A549 (cell line): ENCODE results near the gene TBC1D24. TPM values are rescaled to one million over a fixed set of nuclear protein-coding genes. Genes with fewer than 3 reads are reported as not detected.

ENCODE experiments used
- BHLHE40 ChIP-seq: IDR thresholded peaks from 2 replicates; pipeline ENCODE4 v1.6.1; 2012; ENCODE audit warnings: low read depth, low read length, inconsistent platforms
- CHD2 ChIP-seq: fragments of 150-350 bp; IDR thresholded peaks from 2 replicates; pipeline ENCODE4 v1.6.1; 2014; ENCODE audit warnings: low read length; ENCODE audit not compliant: partially characterized antibody
- CHD4 ChIP-seq: fragments of 200-600 bp; sonication (generic); IDR thresholded peaks from 2 replicates; pipeline ENCODE4 v1.6.1; 2016; ENCODE audit warnings: antibody characterized with exemption, mild to moderate bottlenecking, borderline replicate concordance
- E2F6 ChIP-seq: IDR thresholded peaks from 2 replicates; pipeline ENCODE4 v1.6.1; 2012; ENCODE audit warnings: low read depth, borderline replicate concordance
- FOSB ChIP-seq: fragments of 250-450 bp; sonication (Bioruptor Pico); IDR thresholded peaks from 2 replicates; pipeline ENCODE4 v1.5.0; 2020; ENCODE audit warnings: mild to moderate bottlenecking, moderate library complexity
- FOXS1 ChIP-seq: fragments of 250-450 bp; sonication (Bioruptor Pico); IDR thresholded peaks from 2 replicates; pipeline ENCODE4 v1.5.0; 2020; ENCODE audit warnings: mild to moderate bottlenecking, moderate library complexity
- HDAC2 ChIP-seq: fragments of 200-600 bp; sonication (generic); IDR thresholded peaks from 2 replicates; pipeline ENCODE4 v1.6.1; 2016
- HEYL ChIP-seq: fragments of 250-450 bp; sonication (Bioruptor Pico); IDR thresholded peaks from 2 replicates; pipeline ENCODE4 v1.8.0; 2021; ENCODE audit warnings: mild to moderate bottlenecking, moderate library complexity
- HOXB13 ChIP-seq: fragments of 250-450 bp; sonication (Bioruptor Pico); IDR thresholded peaks from 2 replicates; pipeline ENCODE4 v1.5.0; 2020; ENCODE audit warnings: low read depth, mild to moderate bottlenecking, moderate library complexity
- HOXB5 ChIP-seq: fragments of 250-450 bp; sonication (Bioruptor Pico); IDR thresholded peaks from 2 replicates; pipeline ENCODE4 v1.5.0; 2020; ENCODE audit warnings: mild to moderate bottlenecking, moderate library complexity
- JUN ChIP-seq, 2 experiments: fragments of >200 bp; sonication (Bioruptor Twin); formaldehyde crosslinking; IDR thresholded peaks; 2 replicates in 1 of 2; 3 replicates in 1 of 2; pipeline ENCODE4 v1.6.1; 2016 to 2017
- KDM5A ChIP-seq: fragments of 200-600 bp; sonication (generic); IDR thresholded peaks from 2 replicates; pipeline ENCODE4 v1.6.1; 2016; ENCODE audit warnings: antibody characterized with exemption, mild to moderate bottlenecking
- MYC ChIP-seq: IDR thresholded peaks from 2 replicates; pipeline ENCODE4 v1.6.1; 2012; ENCODE audit warnings: mild to moderate bottlenecking, inconsistent platforms, low read length, improper control_type of control experiment, borderline replicate concordance
- NPAS2 ChIP-seq: fragments of 250-450 bp; sonication (Bioruptor Pico); IDR thresholded peaks from 2 replicates; pipeline ENCODE4 v1.8.0; 2022; ENCODE audit warnings: mild to moderate bottlenecking, moderate library complexity, borderline replicate concordance
- NR3C1 ChIP-seq: fragments of >200 bp; sonication (Bioruptor Twin); formaldehyde crosslinking; IDR thresholded peaks from 3 replicates; pipeline ENCODE4 v1.6.1; 2017
- PHF8 ChIP-seq: fragments of 200-600 bp; sonication (generic); IDR thresholded peaks from 2 replicates; pipeline ENCODE4 v1.6.1; 2016; ENCODE audit warnings: low read depth, mild to moderate bottlenecking, antibody characterized with exemption, moderate library complexity, borderline replicate concordance
- POLR2AphosphoS2 ChIP-seq: conservative IDR thresholded peaks from 2 replicates; pipeline ENCODE4 v1.6.1; 2012; ENCODE audit warnings: low read length, improper control_type of control experiment, inconsistent platforms
- RAD21 ChIP-seq, 2 experiments: fragments of >200 bp in 1 of 2; sonication (Bioruptor Twin) in 1 of 2; formaldehyde crosslinking in 1 of 2; IDR thresholded peaks in 1 of 2; conservative IDR thresholded peaks in 1 of 2; 2 replicates in 1 of 2; 3 replicates in 1 of 2; pipeline ENCODE4 v1.6.1; 2012 to 2018; ENCODE audit warnings: inconsistent platforms in 1 of 2
- REST ChIP-seq: fragments of 200-600 bp; sonication (generic); IDR thresholded peaks from 2 replicates; pipeline ENCODE4 v1.6.1; 2016; ENCODE audit warnings: antibody characterized with exemption, mild to moderate bottlenecking, moderate library complexity
- SMC3 ChIP-seq: fragments of >200 bp; sonication (Bioruptor Twin); formaldehyde crosslinking; IDR thresholded peaks from 3 replicates; pipeline ENCODE4 v1.6.1; 2018; ENCODE audit warnings: inconsistent platforms
- TFCP2L1 ChIP-seq: fragments of 250-450 bp; sonication (Bioruptor Pico); IDR thresholded peaks from 2 replicates; pipeline ENCODE4 v1.5.0; 2021; ENCODE audit warnings: mild to moderate bottlenecking
- polyA plus RNA-seq, 4 experiments: library from polyadenylated mRNA; depleted of rRNA in 3 of 4; stranded (reverse); fragments of >200 nt; fragmentation: RNase III in 1 of 4; extraction: RNeasy Plus Mini Kit Qiagen cat#74134 plus additional on column Dnase treatment in 1 of 4; gene quantifications; 2 replicates in 3 of 4; 3 replicates in 1 of 4; pipeline ENCODE4 v1.2.3, GENCODE V29; 2011 to 2017
- TF ChIP-seq, protein P1 (sequence below): fragments of 250-450 bp; sonication (Bioruptor Pico); IDR thresholded peaks from 2 replicates; pipeline ENCODE4 v1.5.0; 2021; ENCODE audit warnings: mild to moderate bottlenecking, moderate library complexity, borderline replicate concordance

The TBC1D24 gene
- polyA plus RNA-seq, 2 of the 4 experiments (the other 2 are of a cell fraction): 4.2 to 7.3 TPM

DNA sequence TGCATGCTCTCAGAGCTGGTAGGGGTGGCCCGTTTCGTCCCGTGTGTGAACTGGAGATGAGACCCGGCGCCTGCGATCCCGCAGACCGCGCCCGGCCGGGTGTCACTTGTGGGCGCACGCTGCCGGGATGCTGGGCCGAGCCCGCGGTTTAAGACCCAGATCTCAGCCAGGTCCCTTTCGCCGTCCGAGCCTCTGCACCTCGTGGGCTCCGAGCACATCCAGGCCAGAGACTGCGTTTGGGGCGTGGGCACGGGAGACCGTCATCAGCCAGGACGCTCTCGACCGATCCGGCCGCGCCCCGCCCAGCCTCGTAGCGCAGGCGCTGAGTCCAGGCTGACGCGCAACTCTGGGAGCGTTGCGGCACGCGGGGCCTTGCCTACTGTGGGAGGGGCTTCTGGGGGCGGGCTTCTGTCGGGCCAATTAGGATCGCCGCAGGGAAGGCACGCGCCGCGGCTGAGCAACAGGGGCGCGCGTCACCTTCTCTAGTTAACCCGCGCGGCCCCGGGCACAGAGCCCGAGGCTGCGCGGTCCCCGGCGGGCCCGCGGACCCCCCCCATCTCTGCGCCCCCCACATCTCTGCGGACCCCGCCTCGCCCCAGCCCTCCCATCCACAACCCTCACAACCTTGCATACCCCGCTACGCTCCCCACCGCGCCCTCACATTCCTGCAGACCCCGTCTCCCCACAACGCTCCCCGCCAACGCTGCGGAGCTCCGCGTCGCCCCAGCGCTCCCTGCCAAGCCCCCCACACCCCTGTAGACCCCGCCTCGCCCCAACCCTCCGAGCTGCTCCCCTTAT is 57.0 kb downstream of the TBC1D24 start (continued):
- no peak for TF ChIP-seq FOSB (CRISPR knock-in tag)
- peak; percentile 77; the same call in 1 of the 2 replicates for TF ChIP-seq E2F6
- no peak for TF ChIP-seq HEYL (CRISPR knock-in tag)
- no peak for TF ChIP-seq FOXS1 (CRISPR knock-in tag)
- TF ChIP-seq REST: no peak
- TF ChIP-seq BHLHE40: peak; percentile 78
- TF ChIP-seq HOXB5 (CRISPR knock-in tag): no peak
- TF ChIP-seq NPAS2: no peak
- peak; percentile 71 to 89 for TF ChIP-seq JUN (IDR thresholded peaks at IDR 0.05)
- TF ChIP-seq, protein P1, sequence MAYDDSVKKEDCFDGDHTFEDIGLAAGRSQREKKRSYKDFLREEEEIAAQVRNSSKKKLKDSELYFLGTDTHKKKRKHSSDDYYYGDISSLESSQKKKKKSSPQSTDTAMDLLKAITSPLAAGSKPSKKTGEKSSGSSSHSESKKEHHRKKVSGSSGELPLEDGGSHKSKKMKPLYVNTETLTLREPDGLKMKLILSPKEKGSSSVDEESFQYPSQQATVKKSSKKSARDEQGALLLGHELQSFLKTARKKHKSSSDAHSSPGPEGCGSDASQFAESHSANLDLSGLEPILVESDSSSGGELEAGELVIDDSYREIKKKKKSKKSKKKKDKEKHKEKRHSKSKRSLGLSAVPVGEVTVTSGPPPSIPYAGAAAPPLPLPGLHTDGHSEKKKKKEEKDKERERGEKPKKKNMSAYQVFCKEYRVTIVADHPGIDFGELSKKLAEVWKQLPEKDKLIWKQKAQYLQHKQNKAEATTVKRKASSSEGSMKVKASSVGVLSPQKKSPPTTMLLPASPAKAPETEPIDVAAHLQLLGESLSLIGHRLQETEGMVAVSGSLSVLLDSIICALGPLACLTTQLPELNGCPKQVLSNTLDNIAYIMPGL (CRISPR knock-in tag): no peak
- TF ChIP-seq PHF8: no peak; the same call in 1 of the 2 replicates
- no peak for TF ChIP-seq TFCP2L1 (CRISPR knock-in tag)
- TF ChIP-seq SMC3: no peak
- TF ChIP-seq RAD21 (conservative IDR thresholded peaks at IDR 0.05 in 1 of 2, IDR thresholded peaks at IDR 0.05 in 1 of 2): no peak
- no peak for TF ChIP-seq HDAC2
- TF ChIP-seq CHD2: no peak
- no peak for TF ChIP-seq CHD4
- no peak for TF ChIP-seq HOXB13 (CRISPR knock-in tag)
- no peak for TF ChIP-seq KDM5A
- no peak; the same call in 1 of the 2 replicates for TF ChIP-seq MYC
- no peak for TF ChIP-seq NR3C1
- TF ChIP-seq POLR2AphosphoS2: no peak
